NCI-H187 treated with DMSO at 0.1 percent for 48 hours (cell line): ENCODE data around the gene MYO5B.

Experiments
- DNase-seq: peaks from one replicate; lab custom pipeline; 2025; lab: John Stamatoyannopoulos, UW

MYO5B gene

DNA sequence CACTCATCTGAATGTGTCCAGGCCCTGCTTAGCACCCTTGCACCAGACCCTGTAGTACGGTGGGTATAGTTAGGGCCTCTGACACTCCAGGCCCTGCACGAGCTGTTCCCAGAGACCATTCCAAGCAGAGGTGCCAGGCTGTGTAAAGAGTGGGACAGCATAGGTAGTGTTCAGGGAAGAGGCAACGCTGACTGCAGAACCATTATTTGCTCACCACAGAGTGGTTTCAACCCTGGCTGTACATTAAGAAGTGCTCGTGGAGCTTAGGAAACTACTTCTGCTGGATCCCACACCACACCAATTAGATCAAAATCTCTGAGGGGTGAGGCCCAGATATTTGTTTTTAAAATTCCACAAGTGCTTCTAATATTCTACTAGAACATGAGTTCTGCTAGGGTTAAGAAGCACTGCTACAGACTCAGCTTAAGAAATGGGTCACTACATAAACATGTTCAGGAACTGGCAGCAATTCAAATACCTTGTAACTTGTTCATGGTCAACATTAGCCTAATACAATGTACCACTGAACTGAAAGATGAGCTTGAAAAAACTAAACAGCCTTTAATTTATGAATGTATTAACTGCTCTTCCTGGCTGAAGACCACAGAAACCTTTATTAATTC, 183.0 kb downstream of the MYO5B start:
- no peak for DNase-seq

DNA sequence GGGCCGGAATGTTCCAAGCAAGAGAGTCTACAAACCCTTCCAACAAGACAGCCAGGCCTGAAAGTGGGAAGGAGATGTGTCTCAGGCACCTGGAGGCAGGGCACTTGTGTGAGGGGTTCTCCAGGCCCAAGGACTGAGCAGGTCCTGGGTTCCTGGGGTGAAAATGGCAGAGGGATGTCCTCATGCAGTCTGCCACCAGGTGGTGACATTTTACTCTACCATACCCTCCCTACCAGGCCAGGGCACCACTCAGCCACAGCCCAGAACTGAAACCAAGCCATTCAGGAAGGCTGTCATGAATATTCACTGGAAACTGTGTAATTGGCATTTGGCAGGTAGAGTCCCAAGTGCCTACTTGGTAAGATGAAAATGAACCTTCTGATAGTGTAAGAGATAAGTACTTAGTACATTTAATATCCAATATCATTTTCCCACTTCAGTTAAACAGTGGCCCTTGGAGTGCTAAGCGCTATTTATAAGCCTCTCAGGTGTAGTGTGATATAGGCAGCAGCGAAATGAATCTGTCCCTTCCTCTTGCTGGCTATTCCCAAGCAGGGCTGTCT, 185.1 kb downstream of the MYO5B start:
- DNase-seq: peak; percentile 23

DNA sequence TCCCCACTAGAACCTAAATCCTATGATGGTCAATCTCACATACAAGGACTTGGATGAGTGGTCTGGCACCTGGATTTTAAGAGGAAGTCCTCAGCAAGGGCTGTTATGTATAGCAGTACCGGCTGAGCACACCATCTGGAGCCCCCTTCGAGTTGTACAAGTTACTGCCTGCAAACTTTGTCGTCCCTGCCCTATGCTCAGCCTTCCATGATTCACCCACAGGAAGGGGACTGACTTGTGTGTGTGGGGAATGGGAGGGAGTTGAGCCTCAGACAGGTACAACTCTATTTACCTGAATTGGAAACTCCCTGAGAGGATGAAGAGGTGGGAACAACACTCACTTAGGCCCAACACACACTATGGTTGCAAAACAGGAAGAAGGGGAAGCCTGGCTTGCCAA, 186.6 kb downstream of the MYO5B start:
- no peak for DNase-seq

DNA sequence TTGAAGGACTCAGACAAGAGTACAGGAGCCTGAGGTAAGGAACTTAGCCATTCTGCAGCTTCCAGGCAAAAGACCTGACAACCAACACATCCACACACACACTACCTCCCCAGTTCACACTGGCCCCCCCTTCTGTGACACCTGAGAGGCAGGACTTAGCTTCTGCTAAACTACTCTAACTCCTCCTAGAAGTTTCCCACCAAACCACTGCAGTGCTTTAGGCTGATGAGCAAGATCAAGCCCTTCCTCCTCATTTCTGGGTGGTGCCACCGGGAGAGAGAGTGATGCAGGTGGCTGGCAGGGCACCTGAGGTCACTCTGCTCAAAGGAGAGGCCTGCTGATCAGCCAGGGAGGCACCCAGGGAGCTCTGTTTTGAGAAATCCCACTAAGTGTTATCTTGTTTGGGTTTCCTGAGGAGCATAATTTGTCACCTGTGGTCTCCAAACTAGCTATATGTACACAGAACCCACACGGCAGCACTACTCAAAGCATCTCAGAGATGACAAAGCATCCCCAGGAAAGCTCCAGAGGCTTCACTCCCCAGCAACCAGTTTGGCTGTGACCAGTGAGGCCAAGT, 188.4 kb downstream of the MYO5B start:
- no peak for DNase-seq

DNA sequence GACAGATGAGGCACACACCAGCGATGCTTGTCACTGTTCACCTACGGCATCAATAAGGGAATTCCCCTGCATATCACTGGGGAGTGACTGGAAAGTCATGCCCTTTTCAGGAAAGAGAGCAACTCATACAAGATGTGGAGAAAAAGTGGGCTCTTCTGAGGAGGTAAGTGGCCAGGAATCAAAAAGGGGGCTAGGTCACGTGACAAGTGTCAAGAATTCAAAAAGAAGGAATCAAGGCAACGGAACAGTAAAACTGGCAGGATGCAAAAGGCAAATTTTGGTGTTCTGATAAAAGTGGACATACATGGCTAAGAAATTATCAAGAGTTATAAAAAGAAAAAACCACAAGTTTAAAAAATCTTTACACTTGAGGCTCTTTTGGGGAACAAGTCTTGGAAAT, 190.9 kb downstream of the MYO5B start:
- no peak for DNase-seq

DNA sequence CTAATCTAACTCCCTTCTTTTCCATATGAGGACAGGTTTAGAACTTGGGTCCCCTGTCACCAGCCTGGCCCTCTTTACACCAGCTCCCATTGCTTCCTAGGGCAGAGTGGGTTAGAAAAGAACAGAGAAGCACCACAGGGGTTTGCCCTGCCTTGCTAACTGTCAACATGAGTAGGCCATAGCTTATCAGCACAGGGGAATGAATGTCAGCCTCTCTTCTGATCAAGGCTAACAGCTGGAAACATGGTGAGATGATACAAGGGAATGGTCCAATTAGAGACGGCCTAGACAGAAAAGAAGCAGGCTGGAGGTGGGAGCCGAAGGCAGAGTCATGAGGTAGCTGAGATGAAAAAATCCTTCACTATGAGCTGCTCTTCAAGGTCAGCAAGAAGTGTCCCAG, 192.2 kb downstream of the MYO5B start:
- DNase-seq: no peak

DNA sequence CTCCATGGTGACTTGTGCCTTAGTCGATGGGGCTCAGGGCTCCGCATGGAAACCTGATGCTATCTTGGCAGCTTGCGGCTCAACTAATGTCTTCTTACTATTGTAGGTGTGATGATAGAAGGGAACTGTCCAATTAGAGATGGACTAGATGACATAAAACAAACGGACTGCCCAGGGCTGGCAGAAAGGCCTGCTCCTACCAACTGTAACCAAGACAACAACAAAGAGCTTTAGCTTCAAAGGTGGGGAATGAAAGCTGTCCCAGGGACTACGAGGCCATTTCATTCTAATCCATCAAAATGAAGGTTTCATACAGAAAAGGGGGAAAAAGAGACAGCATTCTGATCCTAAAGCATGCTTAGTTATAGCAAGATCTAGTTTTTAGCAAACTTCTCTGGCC, 194.7 kb downstream of the MYO5B start:
- DNase-seq: no peak

DNA sequence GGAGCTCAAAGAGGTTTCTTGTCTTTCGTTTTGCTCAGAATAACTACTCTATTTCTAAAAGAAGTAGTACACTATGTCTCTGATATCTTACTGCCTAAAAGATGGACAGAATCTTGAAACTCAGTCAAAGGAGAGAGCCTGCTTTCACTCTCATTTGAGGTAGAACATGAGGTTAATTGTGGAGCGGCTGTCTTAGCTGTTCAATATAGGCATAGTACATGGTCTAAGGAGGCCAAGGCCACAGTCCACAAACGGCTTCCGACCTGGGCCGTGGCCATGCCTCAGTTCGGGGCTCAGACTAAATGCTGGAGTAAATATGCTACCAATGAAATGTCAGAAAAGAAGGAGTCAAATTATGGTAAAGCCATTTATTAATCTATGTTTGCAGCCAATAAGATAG, 195.8 kb downstream of the MYO5B start:
- DNase-seq: no peak

DNA sequence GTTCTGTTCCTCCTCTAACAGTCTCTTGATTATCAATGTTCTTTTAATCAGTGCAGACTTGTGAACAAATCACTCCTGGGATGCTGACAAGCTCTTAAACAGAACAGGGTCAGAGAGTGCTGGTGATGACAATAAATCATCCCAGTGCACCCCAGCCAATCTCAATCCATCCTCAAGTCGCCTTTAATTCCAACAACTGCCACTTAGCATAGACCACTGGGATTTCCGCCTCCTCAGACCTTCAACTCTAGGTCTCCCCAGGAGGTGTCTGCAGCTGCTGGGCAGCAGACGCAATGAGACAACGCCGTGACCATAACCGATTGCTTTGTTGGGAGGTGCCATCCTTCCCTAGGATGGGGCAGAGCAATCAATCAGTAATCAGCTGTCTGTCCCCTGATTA, 197.4 kb downstream of the MYO5B start:
- DNase-seq: no peak

DNA sequence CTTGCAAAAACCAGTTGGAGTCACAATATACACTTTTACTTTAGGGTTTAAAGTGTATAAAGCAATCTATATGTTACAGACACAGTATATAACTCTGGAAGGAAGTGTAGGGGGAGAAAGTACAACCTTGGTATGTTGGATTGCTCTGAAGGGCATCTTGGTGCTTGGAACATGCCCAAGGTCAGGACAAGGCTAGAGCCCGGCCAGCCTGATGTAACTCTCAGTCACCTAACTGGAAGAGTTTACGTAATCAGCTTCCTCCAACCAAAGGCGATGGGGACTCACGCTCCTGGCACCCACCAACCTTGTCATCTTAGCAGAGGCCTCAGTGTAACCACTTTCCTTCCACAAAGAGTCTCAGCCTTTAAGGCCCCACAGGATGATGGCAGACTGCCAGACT, 200.5 kb downstream of the MYO5B start:
- DNase-seq: no peak

DNA sequence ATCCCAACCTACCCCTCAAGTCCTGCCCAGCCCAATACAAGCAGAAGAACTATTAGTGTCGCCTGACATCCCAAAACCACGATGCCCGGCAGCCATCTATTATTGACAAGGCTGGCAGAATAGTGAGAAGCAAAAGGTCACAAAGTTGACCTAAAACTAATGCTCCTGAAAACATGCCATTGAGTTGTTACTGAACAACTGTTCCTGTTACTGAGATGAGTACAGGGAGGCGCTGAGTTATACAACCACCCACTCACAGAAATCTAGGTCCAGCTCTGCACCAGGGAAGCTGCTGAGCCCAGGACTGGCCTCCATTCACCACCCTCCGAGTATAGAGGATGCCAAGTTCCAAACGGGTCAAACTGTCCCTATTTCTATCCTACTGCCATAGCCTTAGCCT, 201.6 kb downstream of the MYO5B start:
- no peak for DNase-seq

DNA sequence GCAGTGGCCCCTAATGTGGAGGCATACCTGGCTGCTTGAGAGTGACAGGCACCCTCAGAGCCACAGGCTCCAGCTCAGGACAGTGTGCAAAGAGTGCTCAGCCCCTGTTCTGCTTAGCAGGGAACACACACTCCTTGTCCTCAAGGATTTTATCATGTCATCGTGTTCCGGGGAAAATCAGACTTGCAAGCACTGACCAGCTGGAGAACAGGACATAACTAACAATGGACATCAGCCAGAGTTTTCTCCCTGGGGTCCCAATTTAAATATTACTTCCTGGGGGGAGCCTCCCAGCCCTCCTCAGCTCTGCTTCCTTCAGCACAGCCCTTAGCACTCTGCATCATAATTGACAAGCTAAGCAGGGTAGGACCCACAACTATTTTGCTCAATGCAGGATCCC, 206.2 kb downstream of the MYO5B start:
- DNase-seq: no peak

DNA sequence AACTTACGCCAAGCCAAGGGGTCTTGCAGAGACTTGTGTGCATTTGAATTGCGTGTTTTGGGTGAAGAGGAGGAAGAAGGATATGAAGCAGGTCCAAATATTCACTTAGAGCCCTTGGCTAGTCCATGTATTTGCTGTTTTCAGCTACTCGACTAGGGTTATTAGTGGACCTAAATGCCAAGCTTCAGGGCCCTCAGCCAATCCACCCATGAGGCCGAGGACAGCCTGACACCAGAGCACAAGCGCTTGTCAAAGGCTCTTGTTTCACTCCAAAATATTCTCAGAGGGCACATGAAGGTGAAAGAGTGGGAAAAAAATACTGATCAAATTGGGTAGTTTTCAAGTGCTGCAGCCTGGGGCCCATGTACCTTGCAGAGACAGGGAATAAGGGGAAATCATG, 206.8 kb downstream of the MYO5B start:
- DNase-seq: no peak

DNA sequence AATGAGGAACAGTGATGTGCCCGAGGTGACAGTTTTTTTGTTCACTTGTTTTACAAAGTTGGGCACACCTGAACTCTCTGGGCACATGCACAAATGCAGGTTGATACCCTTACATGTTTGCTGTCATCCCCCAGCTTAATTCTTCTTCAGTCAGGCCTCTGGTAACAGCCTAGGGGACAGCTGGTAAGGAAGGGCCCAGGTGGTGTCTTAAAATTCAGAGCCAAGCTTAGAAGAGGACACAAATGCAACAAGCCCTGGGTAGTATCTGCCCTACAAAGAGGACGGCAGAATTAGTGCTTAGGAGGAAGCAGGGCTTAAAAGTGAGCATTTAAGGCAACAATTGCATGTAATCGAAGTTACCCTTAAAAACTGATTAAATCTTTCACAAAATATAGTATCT, 209.7 kb downstream of the MYO5B start:
- DNase-seq: no peak

DNA sequence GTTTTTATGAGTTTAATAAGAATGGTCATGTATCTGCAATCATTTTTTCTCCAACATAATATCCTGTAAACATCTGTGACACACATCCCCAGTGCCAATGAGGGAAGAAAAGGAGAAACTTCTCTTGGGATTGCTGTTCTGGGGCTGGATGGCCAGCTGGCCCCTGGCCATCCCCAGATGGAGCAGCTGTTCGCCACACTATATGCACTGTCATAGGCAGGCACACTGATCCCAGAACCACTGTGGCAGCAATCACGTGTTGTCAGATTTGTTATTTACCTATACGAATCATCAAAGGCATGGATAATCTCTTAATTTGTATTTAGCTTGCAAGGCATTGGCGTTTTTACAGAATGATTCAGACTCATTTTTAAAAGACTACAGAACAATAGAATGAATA, 214.1 kb downstream of the MYO5B start:
- DNase-seq: no peak

DNA sequence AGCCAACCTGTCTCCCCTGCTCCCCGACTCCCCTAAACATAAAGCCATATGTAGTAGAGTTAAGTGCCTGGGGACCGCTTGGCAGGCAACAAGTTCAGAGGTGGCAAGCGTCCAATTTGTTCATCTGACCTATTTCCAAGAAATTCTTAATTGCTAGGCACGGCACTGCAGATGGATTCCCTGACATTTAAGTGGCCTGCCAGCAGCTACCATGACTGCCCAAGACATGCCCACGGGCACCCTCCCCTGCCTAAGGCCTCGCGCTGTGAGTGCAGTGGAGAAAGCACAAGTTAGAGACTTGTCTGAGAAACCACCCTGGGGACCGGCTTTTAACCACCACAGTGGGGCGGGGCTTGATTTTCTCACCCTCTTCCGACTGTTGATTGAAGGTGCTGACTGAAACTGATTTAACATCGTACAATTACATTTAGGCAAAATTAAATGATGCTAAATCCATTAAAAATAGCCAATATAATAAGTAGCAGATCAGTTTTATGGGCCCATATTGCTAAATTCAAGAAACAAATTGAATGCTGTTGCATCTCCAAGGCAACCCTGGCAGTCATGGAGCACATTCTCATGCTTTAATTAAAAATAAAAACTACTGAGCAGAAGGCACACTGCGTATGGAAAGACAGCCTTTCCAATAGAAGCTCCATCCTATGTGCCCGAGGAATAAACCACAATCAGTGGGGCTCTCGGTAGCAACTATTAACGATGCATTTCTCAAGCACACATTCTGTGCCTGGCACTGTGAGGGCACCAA, 218.0 kb downstream of the MYO5B start:
- no peak for DNase-seq

DNA sequence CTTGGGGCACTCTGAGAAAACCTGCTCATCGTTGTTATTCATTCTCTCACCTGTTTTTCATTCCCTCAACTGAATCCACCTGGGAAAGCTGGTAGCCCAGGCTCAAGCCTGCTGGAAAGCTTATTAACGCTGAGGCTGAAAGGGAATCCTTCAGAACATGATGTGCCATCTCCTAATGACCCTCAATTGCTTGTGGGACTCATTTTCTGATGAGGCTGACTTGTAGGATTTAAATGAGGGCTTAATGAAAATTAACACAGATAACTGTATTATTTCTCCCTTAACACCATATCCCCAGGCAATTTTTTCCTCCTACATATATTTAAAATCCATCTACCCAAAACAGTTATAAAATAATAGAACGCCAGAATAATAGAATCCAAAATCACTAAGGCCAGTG, 218.9 kb downstream of the MYO5B start:
- DNase-seq: no peak

DNA sequence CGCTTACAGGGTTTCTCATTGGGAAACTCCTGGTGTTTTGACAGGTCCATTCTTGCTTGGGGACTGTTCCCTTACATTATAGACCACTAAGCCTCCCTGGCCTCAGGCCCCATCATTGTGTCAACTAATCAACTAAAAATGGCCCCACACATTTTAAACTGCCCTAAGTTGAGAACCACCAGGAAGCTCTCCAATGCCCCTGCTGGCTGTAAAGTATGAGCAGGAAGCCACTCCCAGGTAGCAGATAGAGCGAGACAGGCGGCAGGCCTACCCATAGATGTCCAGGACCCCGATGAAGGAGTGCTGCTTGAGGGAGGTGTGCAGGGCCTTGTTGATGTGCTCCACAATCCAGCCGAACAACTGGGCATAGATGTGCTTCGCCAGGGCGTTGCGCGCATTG, 220.9 kb downstream of the MYO5B start:
- DNase-seq: no peak

DNA sequence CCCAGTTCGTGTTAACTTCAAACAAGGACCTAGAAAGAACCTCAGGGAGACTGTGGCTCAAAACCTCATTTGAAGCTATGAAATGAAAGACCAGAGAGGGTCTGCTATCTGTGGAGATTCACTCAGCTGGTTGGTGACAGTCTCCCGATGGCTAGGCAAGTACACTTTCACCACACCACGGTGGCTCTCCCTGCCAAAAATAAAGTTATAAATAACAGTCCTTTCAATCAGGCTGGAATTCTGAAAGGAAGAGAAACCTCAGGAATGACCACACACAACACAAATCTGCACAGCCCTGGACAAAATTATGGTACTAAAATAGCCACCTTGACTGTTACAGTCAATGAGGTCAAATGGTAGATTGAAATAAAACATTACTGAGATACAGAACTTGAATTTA, 221.4 kb downstream of the MYO5B start:
- DNase-seq: no peak

DNA sequence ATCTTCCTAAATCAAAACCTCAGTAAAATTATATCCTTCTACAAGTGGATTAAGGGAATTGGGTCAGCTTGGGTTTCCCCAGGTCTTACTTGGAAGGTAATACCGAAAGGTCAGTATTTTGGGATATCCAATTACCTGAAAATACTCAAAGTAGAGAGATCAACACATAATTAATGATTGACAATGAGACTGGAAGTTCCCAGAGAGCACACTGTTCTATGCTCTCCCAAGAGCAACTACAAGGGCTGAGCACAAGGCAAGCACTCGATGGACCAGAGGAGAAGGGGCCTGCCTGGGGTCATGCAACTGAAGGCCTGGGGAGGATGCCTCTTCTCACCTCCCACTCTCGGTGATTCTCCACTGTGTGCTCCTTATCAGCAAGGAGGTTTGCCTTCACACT, 222.4 kb downstream of the MYO5B start:
- DNase-seq: no peak

DNA sequence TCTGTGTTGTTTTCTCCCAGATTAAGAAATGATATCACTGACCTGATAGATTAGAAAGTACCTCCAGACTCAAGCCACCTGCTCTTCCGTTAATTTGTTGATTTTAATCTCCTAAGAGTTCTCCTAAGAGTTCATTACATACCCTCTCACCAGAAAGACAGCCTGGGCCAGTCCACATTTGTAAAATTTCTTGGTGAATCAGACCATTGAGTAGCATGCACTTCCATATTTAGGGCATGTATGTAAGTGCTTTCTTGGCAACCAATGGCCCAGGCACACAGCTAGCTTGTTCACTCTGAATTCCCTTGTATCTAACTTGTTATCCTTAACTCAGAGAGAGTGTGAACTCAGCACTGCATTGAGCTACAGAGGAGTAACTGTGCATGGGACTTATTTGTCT, 223.5 kb downstream of the MYO5B start:
- DNase-seq: no peak

DNA sequence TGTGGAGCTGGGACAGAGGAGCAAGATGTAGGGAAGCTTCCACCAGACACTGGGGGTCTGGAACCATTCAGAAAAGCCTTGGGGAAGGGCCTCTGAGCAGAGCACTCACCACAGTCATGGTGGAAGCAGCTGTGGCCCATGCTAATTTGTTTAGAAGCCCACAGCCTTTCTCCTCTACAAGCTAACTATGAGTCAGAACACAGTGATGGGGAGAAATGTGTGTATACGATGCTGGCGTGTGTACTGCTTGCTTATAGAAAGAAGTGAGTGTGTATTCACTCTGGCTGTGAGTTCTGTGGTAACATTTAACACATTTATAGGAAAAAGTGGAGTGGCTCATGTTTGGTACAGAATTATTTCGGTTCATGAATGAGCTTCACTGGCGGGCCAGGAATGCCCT, 224.6 kb downstream of the MYO5B start:
- no peak for DNase-seq

DNA sequence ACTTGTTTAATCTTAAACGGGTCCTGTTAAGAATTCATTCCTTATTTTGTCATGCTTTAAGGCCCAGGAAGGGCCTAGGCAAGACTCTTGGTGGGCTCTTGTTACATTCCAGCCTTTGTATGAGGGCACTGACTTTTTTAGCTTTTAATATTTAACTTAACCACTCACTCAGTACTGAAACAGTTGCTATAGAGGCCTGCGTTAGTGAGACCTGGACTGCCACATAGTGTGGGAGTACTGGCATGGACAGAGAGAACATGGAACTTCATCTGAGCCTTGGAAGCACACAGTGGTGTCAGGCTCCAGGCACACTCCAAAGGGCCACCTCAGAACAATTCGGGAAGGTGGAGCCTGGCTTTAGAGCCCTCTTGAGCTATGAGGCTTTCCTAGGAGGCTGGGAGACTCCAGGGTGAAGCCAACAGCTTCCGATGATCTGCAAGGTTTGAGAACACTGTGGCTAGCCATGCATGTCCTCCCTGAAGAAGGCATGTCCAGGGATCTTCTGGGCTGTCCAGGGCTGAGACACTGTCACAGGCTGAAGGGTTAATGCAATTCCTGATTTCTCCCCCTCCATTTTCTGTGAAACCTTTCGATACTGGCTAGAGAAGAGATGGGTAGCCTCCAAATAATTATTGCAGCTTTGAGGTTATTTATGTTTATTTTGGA, 226.2 kb downstream of the MYO5B start:
- DNase-seq: no peak
